Naive thymus-derived CD4-positive, alpha-beta T cell (primary cell): Measurements from ENCODE around the gene ACAP2. TPM values are rescaled to one million over a fixed set of nuclear protein-coding genes. Genes with fewer than 3 reads are reported as not detected.
A peak's percentile ranks its signal among the peaks of the same experiment; 100 is the strongest.

ENCODE experiments used
- ATAC-seq: fragments of 150-1000 bp; cut with Tn5 transposase; 2 replicates; pipeline ENCODE4 v1.10.0; 2021; ENCODE audit warnings: mild to moderate bottlenecking, moderate library complexity
- CTCF ChIA-PET: fragments of 350-600 bp; sonication (Branson Sonifier 250); formaldehyde crosslinking; loops from one replicate; lab custom pipeline; 2021; ENCODE audit warnings: antibody characterized with exemption; lab: Charles Lee
- POLR2A ChIA-PET: fragments of 350-600 bp; sonication (Branson Sonifier 250); formaldehyde crosslinking; loops from one replicate; lab custom pipeline; 2021; ENCODE audit warnings: antibody characterized with exemption, inconsistent platforms; lab: Charles Lee
- DNase-seq, 9 donors: peaks; one replicate each; pipeline versions ENCODE4 v3.0.0 to v3.0.0-alpha.2; 2020 to 2022; ENCODE audit warnings: mixed read lengths in 1 of 9
- H3K27ac ChIP-seq: one replicate; pipeline ENCODE4 v1.7.0; 2013; ENCODE audit warnings: mild to moderate bottlenecking, low read depth, low read length, moderate library complexity
- H3K27me3 ChIP-seq, 2 donors: one replicate each; pipeline ENCODE4 v1.7.0; 2013; ENCODE audit warnings: low read length in 2 of 2, mild to moderate bottlenecking in 2 of 2, moderate library complexity in 2 of 2; ENCODE audit not compliant: control insufficient read depth in 2 of 2, insufficient read depth in 2 of 2
- H3K36me3 ChIP-seq, 3 experiments: 1 replicate in 2 of 3; 2 replicates in 1 of 3; pipeline ENCODE4 v1.7.0; 2013; ENCODE audit warnings: low read length in 3 of 3, mild to moderate bottlenecking in 3 of 3, moderate library complexity in 1 of 3; ENCODE audit not compliant: insufficient read depth in 3 of 3, control insufficient read depth in 2 of 3
- H3K4me1 ChIP-seq, 2 donors: one replicate each; pipeline ENCODE4 v1.7.0; 2013; ENCODE audit warnings: low read length in 2 of 2, mild to moderate bottlenecking in 2 of 2, moderate library complexity in 1 of 2; ENCODE audit not compliant: control insufficient read depth in 2 of 2, insufficient read depth in 2 of 2
- H3K4me3 ChIP-seq: 2 replicates; pipeline ENCODE4 v1.7.0; 2013; ENCODE audit warnings: mild to moderate bottlenecking, low read length
- H3K9me3 ChIP-seq, 3 experiments: 1 replicate in 2 of 3; 2 replicates in 1 of 3; pipeline ENCODE4 v1.7.0; 2013; ENCODE audit warnings: low read length in 3 of 3; ENCODE audit not compliant: control insufficient read depth in 2 of 3
- H3K27ac Mint-ChIP-seq, 9 donors: one replicate each; pipeline ENCODE4 v1.8.0; 2020 to 2022; ENCODE audit warnings: mixed read lengths in 9 of 9, mild to moderate bottlenecking in 8 of 9, moderate library complexity in 5 of 9, inconsistent platforms in 2 of 9
- H3K27me3 Mint-ChIP-seq, 5 donors: one replicate each; pipeline ENCODE4 v1.8.0; 2021 to 2022; ENCODE audit warnings: mixed read lengths in 5 of 5, mild to moderate bottlenecking in 1 of 5
- H3K36me3 Mint-ChIP-seq, 5 donors: one replicate each; pipeline ENCODE4 v1.8.0; 2020 to 2022; ENCODE audit warnings: mixed read lengths in 5 of 5, mild to moderate bottlenecking in 3 of 5, inconsistent platforms in 1 of 5
- H3K4me1 Mint-ChIP-seq, 7 donors: one replicate each; pipeline ENCODE4 v1.8.0; 2020 to 2022; ENCODE audit warnings: mixed read lengths in 7 of 7, mild to moderate bottlenecking in 3 of 7, inconsistent platforms in 1 of 7
- H3K4me3 Mint-ChIP-seq, 10 donors: one replicate each; pipeline ENCODE4 v1.8.0; 2020 to 2022; ENCODE audit warnings: mild to moderate bottlenecking in 10 of 10, mixed read lengths in 10 of 10, moderate library complexity in 6 of 10, inconsistent platforms in 2 of 10
- H3K9me3 Mint-ChIP-seq, 11 donors: one replicate each; pipeline ENCODE4 v1.8.0; 2020 to 2022; ENCODE audit warnings: mixed read lengths in 11 of 11, mild to moderate bottlenecking in 4 of 11, inconsistent platforms in 1 of 11, moderate library complexity in 1 of 11
- intact Hi-C, 2 donors: fragments of 100-400 bp; cut with micrococcal nuclease; formaldehyde crosslinking; loops; one replicate each; pipeline ENCODE4 v1.15.1; 2023
- polyA plus RNA-seq, 2 donors: library from polyadenylated mRNA; unstranded; fragments of 300-500 nt; fragmentation: Illumina TruSeq; gene quantifications; one replicate each; pipeline ENCODE4 v1.2.3, GENCODE V29; 2021
- total RNA-seq, 6 experiments: library from RNA in 5 of 6; stranded (reverse) in 5 of 6; gene quantifications; 1 replicate in 5 of 6; 2 replicates in 1 of 6; pipeline ENCODE4 v1.2.3 and lab custom pipeline; 2021 to 2026

ACAP2 gene
- total and polyA plus RNA-seq, 7 experiments from 2014 or later, result 40.1 to 111 (median 72.6) TPM

DNA sequence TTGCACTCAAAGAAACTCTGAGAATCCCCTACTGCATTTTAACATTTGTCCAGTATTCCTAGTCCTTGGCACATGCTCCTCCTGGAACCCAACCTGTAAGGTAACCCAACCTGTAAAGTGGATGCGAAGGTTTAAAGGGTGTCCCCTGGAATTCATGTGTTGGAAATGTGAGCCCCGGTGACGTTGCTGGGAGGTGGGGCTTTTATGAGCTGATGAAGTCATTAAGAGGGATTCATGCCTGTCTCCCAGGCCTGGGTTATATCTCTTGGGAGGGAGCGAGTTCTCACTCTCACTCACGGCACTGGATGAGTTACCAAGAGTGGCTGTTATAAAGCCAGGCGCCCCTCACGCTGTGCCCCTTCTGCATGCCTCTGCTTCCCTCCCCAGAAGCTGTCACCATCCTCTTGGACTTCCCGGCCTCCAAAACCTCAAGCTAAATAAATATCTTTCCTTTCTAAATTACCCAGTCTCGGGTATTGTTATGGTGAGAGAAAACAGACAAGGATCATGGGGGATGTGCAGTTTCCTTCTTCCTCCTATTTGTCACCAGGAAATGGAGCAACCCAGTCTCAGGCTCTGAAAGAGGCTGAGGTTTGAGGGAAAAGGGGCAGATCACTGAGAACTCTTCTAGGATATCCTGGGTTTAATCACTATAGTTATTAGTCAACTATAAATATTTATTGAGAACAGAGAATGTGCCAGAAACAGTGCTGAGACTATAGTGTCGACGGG is 179.5 kb downstream of the ACAP2 start:
- Histone ChIP-seq H3K27ac (no peak overlapping the region), H3K4me1 (peaks cover 17 to 19% of the 10 kb centered on the region in 2 donors), H3K4me3 (no peak overlapping the region), H3K9me3 (no peaks in the 10 kb centered on the region), H3K36me3 (no peaks in the 10 kb centered on the region), H3K27me3 (no peaks in the 10 kb centered on the region)
- intact Hi-C loops, result loop anchor here (5.0 to 10.0 kb wide), 2 partner anchors 156 to 859 kb away; no protein-coding TSS in a partner anchor
- no peak overlapping the region for H3K4me3 Mint-ChIP-seq
- H3K4me1 Mint-ChIP-seq, result peaks cover 19 to 30% (median 22%) of the 10 kb centered on the region in 7 donors
- POLR2A ChIA-PET, result interaction anchor here (1.0 kb wide), 1 partner anchor 581 kb away, joined by 4 read pairs; no protein-coding TSS in a partner anchor
- CTCF ChIA-PET, result interaction anchor here (0.7 to 3.8 kb wide), 5 partner anchors 7 to 620 kb away, joined by 3 to 34 read pairs (median 4); partner anchors contain the start of genes LSG1 and XXYLT1
- no peaks in the 10 kb centered on the region for H3K27me3 Mint-ChIP-seq
- H3K36me3 Mint-ChIP-seq, result peaks cover 0 to 9% (median 0%) of the 10 kb centered on the region in 5 donors
- no peaks in the 10 kb centered on the region for H3K9me3 Mint-ChIP-seq
- peak in 1 of 9 donors; percentile 9 for DNase-seq
- H3K27ac Mint-ChIP-seq, result no peak overlapping the region
- ATAC-seq, result no peak

GRCh38 chr3:195261925-195262324 is 180.9 kb downstream of the ACAP2 start:
- Mint-ChIP-seq H3K36me3 (peaks cover 0 to 8% (median 0%) of the 10 kb centered on the region in 5 donors), H3K4me1 (peaks cover 17 to 27% (median 22%) of the 10 kb centered on the region in 7 donors)

GRCh38 chr3:195260280-195260905 is 182.4 kb downstream of the ACAP2 start:
- Histone ChIP-seq H3K9me3 (no peaks in the 10 kb centered on the region), H3K27ac (peak overlapping the region; percentile 68), H3K4me1 (peaks cover 17 to 19% of the 10 kb centered on the region in 2 donors), H3K4me3 (peak overlapping the region; percentile 91), H3K36me3 (no peaks in the 10 kb centered on the region), H3K27me3 (no peaks in the 10 kb centered on the region)
- H3K36me3 Mint-ChIP-seq, result peaks cover 0 to 3% (median 0%) of the 10 kb centered on the region in 5 donors
- peaks cover 17 to 24% (median 19%) of the 10 kb centered on the region in 7 donors for H3K4me1 Mint-ChIP-seq
- DNase-seq, result peak in 3 of 9 donors; percentile 15 to 35 (median 21)
- ChIA-PET CTCF (interaction anchor here (0.7 to 3.8 kb wide), 6 partner anchors 8 to 589 kb away, joined by 3 to 34 read pairs (median 3); partner anchors contain the start of gene XXYLT1), POLR2A (interaction anchor here (0.7 to 2.8 kb wide), 4 partner anchors 9 to 589 kb away, joined by 3 to 12 read pairs (median 8); partner anchors contain the start of gene LSG1)
- H3K27ac Mint-ChIP-seq, result peak overlapping the region in 8 of 9 donors; percentile 40 to 87 (median 68)
- H3K27me3 Mint-ChIP-seq, result no peaks in the 10 kb centered on the region
- H3K4me3 Mint-ChIP-seq, result peak overlapping the region; percentile 79 to 89 (median 84)
- intact Hi-C loops, result loop anchor here (1.0 to 10.0 kb wide), 8 partner anchors 11 to 856 kb away; partner anchors contain the start of genes LSG1 (in 2 of the 2) and XXYLT1 (in 2 of the 2)
- no peaks in the 10 kb centered on the region for H3K9me3 Mint-ChIP-seq
- peak; percentile 37 for ATAC-seq

More at GRCh38 chr3:195261925-195262324, 180.9 kb downstream of the ACAP2 start:
- Histone ChIP-seq H3K27ac (no peak overlapping the region), H3K36me3 (no peaks in the 10 kb centered on the region), H3K9me3 (no peaks in the 10 kb centered on the region), H3K4me1 (peaks cover 17 to 19% of the 10 kb centered on the region in 2 donors), H3K27me3 (no peaks in the 10 kb centered on the region), H3K4me3 (no peak overlapping the region)
- Mint-ChIP-seq H3K4me3 (peak overlapping the region in 2 of 10 donors; percentile 23 to 29), H3K27me3 (no peaks in the 10 kb centered on the region), H3K9me3 (no peaks in the 10 kb centered on the region), H3K27ac (peak overlapping the region in 1 of 9 donors; percentile 36)
- CTCF ChIA-PET, result interaction anchor here (0.6 to 3.8 kb wide), 4 partner anchors 8 to 604 kb away, joined by 3 to 34 read pairs (median 4); partner anchors contain the start of genes LSG1 and XXYLT1
- intact Hi-C loops, result loop anchor here (2.0 to 10.0 kb wide), 3 partner anchors 155 to 857 kb away; no protein-coding TSS in a partner anchor
- no peak for ATAC-seq
- POLR2A ChIA-PET, result interaction anchor here (0.9 to 2.8 kb wide), 5 partner anchors 8 to 591 kb away, joined by 3 to 12 read pairs (median 4); partner anchors contain the start of gene LSG1
- no peak for DNase-seq

GRCh38 chr3:195259475-195260279 is 183.1 kb downstream of the ACAP2 start:
- no peaks in the 10 kb centered on the region for H3K27me3 Mint-ChIP-seq
- POLR2A ChIA-PET, result interaction anchor here (0.9 to 1.2 kb wide), 4 partner anchors 11 to 588 kb away, joined by 3 to 5 read pairs (median 4); partner anchors contain the start of genes LSG1 and XXYLT1
- H3K4me1 Mint-ChIP-seq, result peaks cover 13 to 24% (median 19%) of the 10 kb centered on the region in 7 donors
- peak; percentile 94 for ATAC-seq
- CTCF ChIA-PET, result interaction anchor here (1.0 to 1.6 kb wide), 3 partner anchors 11 to 588 kb away, joined by 3 to 9 read pairs (median 4); no protein-coding TSS in a partner anchor
- H3K27ac Mint-ChIP-seq, result peak overlapping the region in 7 of 9 donors; percentile 46 to 88 (median 84)
- Histone ChIP-seq H3K27me3 (no peaks in the 10 kb centered on the region), H3K36me3 (no peaks in the 10 kb centered on the region), H3K27ac (peak overlapping the region; percentile 73), H3K9me3 (no peaks in the 10 kb centered on the region), H3K4me3 (peak overlapping the region; percentile 36), H3K4me1 (peaks cover 17 to 19% of the 10 kb centered on the region in 2 donors)
- intact Hi-C loops, result loop anchor here (1.0 to 10.0 kb wide), 11 partner anchors 12 to 855 kb away; partner anchors contain the start of genes LSG1 (in 2 of the 2), XXYLT1 (in 2 of the 2) and FAM43A (in 1 of the 2)
- H3K36me3 Mint-ChIP-seq, result no peaks in the 10 kb centered on the region
- H3K4me3 Mint-ChIP-seq, result peak overlapping the region; percentile 32 to 84 (median 64)
- DNase-seq, result peak; percentile 80 to 90 (median 84)
- no peaks in the 10 kb centered on the region for H3K9me3 Mint-ChIP-seq

DNA sequence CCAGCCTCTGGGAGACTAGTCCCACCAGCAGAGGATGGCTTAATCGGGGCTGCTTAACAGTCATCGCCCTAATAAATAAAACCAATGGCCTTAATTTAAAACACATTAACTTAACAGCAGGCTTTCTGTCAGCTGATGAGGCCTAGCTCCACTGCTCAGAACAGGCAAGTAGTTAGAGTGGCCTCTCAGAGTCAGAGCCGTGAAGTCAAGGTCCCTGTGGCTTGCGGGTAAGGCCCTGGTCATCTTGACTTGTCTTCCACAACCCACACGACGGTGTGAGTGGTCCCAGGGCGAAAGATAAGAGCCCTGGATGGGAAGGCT is 183.7 kb downstream of the ACAP2 start:
- H3K36me3 Mint-ChIP-seq, result no peaks in the 10 kb centered on the region
- Histone ChIP-seq H3K27me3 (no peaks in the 10 kb centered on the region), H3K4me1 (peaks cover 17 to 19% of the 10 kb centered on the region in 2 donors), H3K4me3 (no peak overlapping the region), H3K27ac (peak overlapping the region; percentile 73), H3K9me3 (no peaks in the 10 kb centered on the region), H3K36me3 (no peaks in the 10 kb centered on the region)
- peaks cover 12 to 22% (median 19%) of the 10 kb centered on the region in 7 donors for H3K4me1 Mint-ChIP-seq
- H3K9me3 Mint-ChIP-seq, result no peaks in the 10 kb centered on the region
- no peaks in the 10 kb centered on the region for H3K27me3 Mint-ChIP-seq
- ATAC-seq (no peak), DNase-seq (peak in 1 of 9 donors; percentile 8)
- peak overlapping the region; percentile 68 to 90 (median 82) for H3K27ac Mint-ChIP-seq
- peak overlapping the region; percentile 17 to 68 (median 56) for H3K4me3 Mint-ChIP-seq
- ChIA-PET CTCF (interaction anchor here (0.9 to 1.6 kb wide), 6 partner anchors 11 to 588 kb away, joined by 3 to 4 read pairs (median 4); partner anchors contain the start of gene XXYLT1), POLR2A (interaction anchor here (0.6 to 1.2 kb wide), 6 partner anchors 10 to 587 kb away, joined by 3 to 5 read pairs (median 3); partner anchors contain the start of genes LSG1 and XXYLT1)
- intact Hi-C loops, result loop anchor here (1.0 kb wide), 3 partner anchors 153 to 574 kb away; partner anchors contain the start of gene FAM43A (in 1 of the 2)
